Thyroid gland (tissue), 4 donors: ENCODE measurements around the gene BCL7B.
A peak's percentile ranks its signal among the peaks of the same experiment; 100 is the strongest.

Source experiments
- POLR2A ChIP-seq, 2 donors: fragments of 450-650 bp; IDR thresholded peaks; one replicate each; pipeline ENCODE4 v1.6.1; 2017; ENCODE audit warnings: antibody characterized with exemption in 2 of 2, mild to moderate bottlenecking in 2 of 2, moderate library complexity in 1 of 2
- TF ChIP-seq, protein P1 (sequence below), 6 experiments: fragments of 200-600 bp in 3 of 6; fragments of 450-650 bp in 3 of 6; sonication (generic) in 3 of 6; IDR thresholded peaks; one replicate each; pipeline ENCODE4 v1.5.1; 2016 to 2019; ENCODE audit warnings: antibody characterized with exemption in 6 of 6, mild to moderate bottlenecking in 2 of 6, inconsistent platforms in 1 of 6, moderate library complexity in 1 of 6

DNA sequence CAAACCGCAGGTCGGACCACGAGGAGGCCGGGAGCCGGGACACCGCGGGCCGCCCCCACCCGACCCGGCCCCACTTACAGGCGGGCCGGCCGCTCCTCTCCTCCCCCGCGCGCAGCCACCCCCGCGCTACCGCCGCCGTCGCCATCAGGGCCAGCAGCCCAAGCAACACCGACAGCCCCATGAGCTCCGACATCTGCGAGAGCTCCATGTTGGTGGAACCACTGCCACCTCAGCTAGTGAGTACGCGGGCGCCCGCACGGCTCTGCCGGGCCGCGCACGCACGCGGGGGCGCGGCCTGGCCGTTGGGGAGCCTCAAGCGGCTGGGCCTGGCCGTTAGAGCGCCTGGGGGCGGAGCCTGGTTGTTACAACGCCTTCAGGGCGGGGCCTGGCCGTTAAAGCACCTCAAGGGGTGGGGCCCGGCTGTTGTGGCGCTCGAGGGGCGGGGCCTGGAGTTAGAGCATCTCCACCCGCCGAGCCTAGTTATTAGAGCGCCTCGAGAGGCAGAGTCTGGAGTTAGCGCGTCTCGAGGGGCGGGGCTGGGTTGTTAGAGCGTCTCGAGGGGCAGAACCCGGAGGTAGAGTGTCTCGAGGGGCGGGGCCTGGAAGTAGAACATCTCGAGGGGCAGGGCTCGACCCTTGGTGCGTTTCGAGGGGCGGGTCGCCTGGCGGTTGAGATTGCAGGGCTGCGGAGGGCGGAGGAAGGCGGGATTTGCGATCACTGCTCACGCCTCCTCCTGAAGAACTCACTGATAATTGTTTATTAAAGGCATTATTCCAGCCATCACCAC, 21.0 kb upstream of the BCL7B start, which contains the start of gene TBL2:
- TF ChIP-seq, protein P1, sequence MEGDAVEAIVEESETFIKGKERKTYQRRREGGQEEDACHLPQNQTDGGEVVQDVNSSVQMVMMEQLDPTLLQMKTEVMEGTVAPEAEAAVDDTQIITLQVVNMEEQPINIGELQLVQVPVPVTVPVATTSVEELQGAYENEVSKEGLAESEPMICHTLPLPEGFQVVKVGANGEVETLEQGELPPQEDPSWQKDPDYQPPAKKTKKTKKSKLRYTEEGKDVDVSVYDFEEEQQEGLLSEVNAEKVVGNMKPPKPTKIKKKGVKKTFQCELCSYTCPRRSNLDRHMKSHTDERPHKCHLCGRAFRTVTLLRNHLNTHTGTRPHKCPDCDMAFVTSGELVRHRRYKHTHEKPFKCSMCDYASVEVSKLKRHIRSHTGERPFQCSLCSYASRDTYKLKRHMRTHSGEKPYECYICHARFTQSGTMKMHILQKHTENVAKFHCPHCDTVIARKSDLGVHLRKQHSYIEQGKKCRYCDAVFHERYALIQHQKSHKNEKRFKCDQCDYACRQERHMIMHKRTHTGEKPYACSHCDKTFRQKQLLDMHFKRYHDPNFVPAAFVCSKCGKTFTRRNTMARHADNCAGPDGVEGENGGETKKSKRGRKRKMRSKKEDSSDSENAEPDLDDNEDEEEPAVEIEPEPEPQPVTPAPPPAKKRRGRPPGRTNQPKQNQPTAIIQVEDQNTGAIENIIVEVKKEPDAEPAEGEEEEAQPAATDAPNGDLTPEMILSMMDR (IDR thresholded peaks at IDR 0.05), result peak in 1 of 6 experiments; percentile 2
- TF ChIP-seq POLR2A (IDR thresholded peaks at IDR 0.05), result peak in 1 of 2 donors; percentile 94
